Glutamatergic neuron (in vitro differentiated cells): Measurements from ENCODE around the gene SLC38A10. TPM values are rescaled to one million over a fixed set of nuclear protein-coding genes. Genes with fewer than 3 reads are reported as not detected.
"Not testable (repeated sequence)": the region's sequence is repeated elsewhere in the genome, so short reads cannot be mapped to it uniquely, and the experiment has no call there.

ENCODE experiments used
- DNase-seq: peaks from one replicate; pipeline ENCODE4 v3.0.0; 2022
- H3K27ac Mint-ChIP-seq: one replicate; pipeline ENCODE4 v1.8.0; 2020; ENCODE audit warnings: mild to moderate bottlenecking, mixed read lengths, inconsistent platforms; ENCODE audit not compliant: unreplicated experiment
- H3K27me3 Mint-ChIP-seq: one replicate; pipeline ENCODE4 v1.8.0; 2020; ENCODE audit warnings: mild to moderate bottlenecking, moderate library complexity, mixed read lengths, inconsistent platforms; ENCODE audit not compliant: unreplicated experiment
- H3K36me3 Mint-ChIP-seq: one replicate; pipeline ENCODE4 v1.8.0; 2020; ENCODE audit warnings: mild to moderate bottlenecking, mixed read lengths, inconsistent platforms; ENCODE audit not compliant: unreplicated experiment
- H3K4me1 Mint-ChIP-seq: one replicate; pipeline ENCODE4 v1.8.0; 2020; ENCODE audit warnings: mild to moderate bottlenecking, low read depth, mixed read lengths, inconsistent platforms; ENCODE audit not compliant: unreplicated experiment
- H3K4me3 Mint-ChIP-seq: one replicate; pipeline ENCODE4 v1.8.0; 2020; ENCODE audit warnings: mild to moderate bottlenecking, mixed read lengths, inconsistent platforms; ENCODE audit not compliant: unreplicated experiment
- H3K9me3 Mint-ChIP-seq: one replicate; pipeline ENCODE4 v1.8.0; 2020; ENCODE audit warnings: mild to moderate bottlenecking, moderate library complexity, mixed read lengths, inconsistent platforms; ENCODE audit not compliant: unreplicated experiment
- total RNA-seq: library from RNA; stranded (reverse); fragmentation: NEBNext Ultra II Directional; extraction: Animal tissue kit (Norgen Biotek cat#: 25700); gene quantifications from one replicate; pipeline ENCODE4 v1.2.1, GENCODE V29; 2021; ENCODE audit not compliant: unreplicated experiment
- TF ChIP-seq, protein P1 (sequence below): fragments of 200-600 bp; sonication (generic); IDR thresholded peaks from one replicate; pipeline ENCODE4 v1.5.0; 2021; ENCODE audit not compliant: partially characterized antibody, unreplicated experiment

The SLC38A10 gene
- total RNA-seq, 1 donor from 2014 or later = 92.4 TPM

- H3K4me1 Mint-ChIP-seq = peaks cover 10% of the 10 kb centered on the region
- no peak overlapping the region for H3K27ac Mint-ChIP-seq
- H3K36me3 Mint-ChIP-seq = no peaks in the 10 kb centered on the region
- H3K9me3 Mint-ChIP-seq = peaks cover 6% of the 10 kb centered on the region
- DNase-seq = no peak
- H3K27me3 Mint-ChIP-seq = peaks cover 9% of the 10 kb centered on the region
- TF ChIP-seq, protein P1, sequence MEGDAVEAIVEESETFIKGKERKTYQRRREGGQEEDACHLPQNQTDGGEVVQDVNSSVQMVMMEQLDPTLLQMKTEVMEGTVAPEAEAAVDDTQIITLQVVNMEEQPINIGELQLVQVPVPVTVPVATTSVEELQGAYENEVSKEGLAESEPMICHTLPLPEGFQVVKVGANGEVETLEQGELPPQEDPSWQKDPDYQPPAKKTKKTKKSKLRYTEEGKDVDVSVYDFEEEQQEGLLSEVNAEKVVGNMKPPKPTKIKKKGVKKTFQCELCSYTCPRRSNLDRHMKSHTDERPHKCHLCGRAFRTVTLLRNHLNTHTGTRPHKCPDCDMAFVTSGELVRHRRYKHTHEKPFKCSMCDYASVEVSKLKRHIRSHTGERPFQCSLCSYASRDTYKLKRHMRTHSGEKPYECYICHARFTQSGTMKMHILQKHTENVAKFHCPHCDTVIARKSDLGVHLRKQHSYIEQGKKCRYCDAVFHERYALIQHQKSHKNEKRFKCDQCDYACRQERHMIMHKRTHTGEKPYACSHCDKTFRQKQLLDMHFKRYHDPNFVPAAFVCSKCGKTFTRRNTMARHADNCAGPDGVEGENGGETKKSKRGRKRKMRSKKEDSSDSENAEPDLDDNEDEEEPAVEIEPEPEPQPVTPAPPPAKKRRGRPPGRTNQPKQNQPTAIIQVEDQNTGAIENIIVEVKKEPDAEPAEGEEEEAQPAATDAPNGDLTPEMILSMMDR = no peak
- no peak overlapping the region for H3K4me3 Mint-ChIP-seq
These were observed 16.8 kb upstream of the SLC38A10 start for GRCh38 chr17:81311946-81312345.

DNA sequence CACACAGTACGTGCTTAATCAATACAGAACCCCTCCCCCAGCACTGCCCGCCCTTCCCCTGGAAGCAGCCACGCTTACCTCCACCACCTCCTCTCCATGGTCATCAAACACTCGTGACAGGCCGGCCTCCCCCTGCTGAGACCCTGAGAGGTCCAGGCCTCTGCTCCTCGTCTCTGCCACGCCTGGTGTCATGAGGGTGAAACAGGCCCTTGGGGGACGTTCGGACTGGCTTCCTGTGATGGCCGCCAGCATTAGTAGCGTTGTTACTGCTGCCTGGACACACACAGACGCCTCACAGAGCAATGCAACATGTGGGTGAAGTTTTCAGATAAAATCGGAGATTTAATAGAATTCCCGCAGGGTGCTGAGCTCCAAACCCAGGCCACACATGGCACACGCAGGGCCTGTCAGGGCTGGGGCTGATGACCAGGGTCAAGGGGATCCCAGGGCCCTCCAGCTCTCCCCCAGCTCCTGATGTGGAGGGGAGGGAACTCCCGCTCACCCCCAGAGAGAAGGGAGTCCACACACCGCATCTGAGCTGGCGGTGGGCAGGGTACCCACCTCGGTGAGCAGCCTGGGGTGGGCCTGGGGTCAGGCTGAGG is 15.9 kb upstream of the SLC38A10 start:
- TF ChIP-seq, protein P1 = no peak
- Mint-ChIP-seq H3K36me3 (no peaks in the 10 kb centered on the region), H3K9me3 (peaks cover 6% of the 10 kb centered on the region), H3K4me1 (peaks cover 12% of the 10 kb centered on the region), H3K4me3 (no peak overlapping the region), H3K27ac (peak overlapping the region; percentile 48), H3K27me3 (peaks cover 10% of the 10 kb centered on the region)
- DNase-seq = peak; percentile 33

- TF ChIP-seq, protein P1 = no peak
- peaks cover 16% of the 10 kb centered on the region for H3K4me1 Mint-ChIP-seq
- H3K27ac Mint-ChIP-seq = no peak overlapping the region
- DNase-seq = peak; percentile 20
- no peak overlapping the region for H3K4me3 Mint-ChIP-seq
- H3K27me3 Mint-ChIP-seq = peaks cover 14% of the 10 kb centered on the region
- H3K36me3 Mint-ChIP-seq = no peaks in the 10 kb centered on the region
- peaks cover 9% of the 10 kb centered on the region for H3K9me3 Mint-ChIP-seq
These were observed 15.0 kb upstream of the SLC38A10 start for GRCh38 chr17:81309859-81310839.

GRCh38 chr17:81309140-81309858 is 14.2 kb upstream of the SLC38A10 start:
- peak; percentile 61 for DNase-seq
- TF ChIP-seq, protein P1 = peak; percentile 71
- Mint-ChIP-seq H3K4me3 (peak overlapping the region; percentile 52), H3K9me3 (peaks cover 9% of the 10 kb centered on the region), H3K36me3 (no peaks in the 10 kb centered on the region), H3K27ac (peak overlapping the region; percentile 68), H3K27me3 (peaks cover 14% of the 10 kb centered on the region), H3K4me1 (peaks cover 19% of the 10 kb centered on the region)

DNA sequence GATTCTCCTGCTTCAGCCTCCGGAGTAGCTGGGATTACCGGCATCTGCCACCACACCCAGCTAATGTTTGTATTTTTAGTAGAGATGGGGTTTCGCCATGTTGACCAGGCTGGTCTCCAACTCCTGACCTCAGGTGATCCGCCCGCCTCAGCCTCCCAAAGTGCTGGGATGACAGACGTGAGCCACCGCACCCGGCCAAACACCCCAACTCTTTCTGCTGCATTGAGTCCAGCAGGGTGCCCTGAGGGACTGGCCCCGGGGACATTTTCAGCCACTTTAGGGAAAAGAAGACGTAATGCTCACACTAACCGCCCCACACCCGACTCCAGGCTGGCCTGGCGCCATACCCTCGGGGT is 13.7 kb upstream of the SLC38A10 start:
- Mint-ChIP-seq H3K27me3 (peaks cover 14% of the 10 kb centered on the region), H3K4me1 (peaks cover 21% of the 10 kb centered on the region)
- not testable (repeated sequence) for H3K4me3 Mint-ChIP-seq, H3K9me3 Mint-ChIP-seq, H3K36me3 Mint-ChIP-seq, H3K27ac Mint-ChIP-seq, DNase-seq
